GM12873 (cell line): ENCODE data around the gene KRT17.

Experiments used
- CTCF ChIP-seq: IDR thresholded peaks from 2 replicates; pipeline ENCODE4 v1.5.1; 2012; ENCODE audit warnings: low read depth, mild to moderate bottlenecking, moderate library complexity, low read length, control low read depth; ENCODE audit not compliant: insufficient read depth; ENCODE audit errors: missing control alignments

The KRT17 gene

DNA sequence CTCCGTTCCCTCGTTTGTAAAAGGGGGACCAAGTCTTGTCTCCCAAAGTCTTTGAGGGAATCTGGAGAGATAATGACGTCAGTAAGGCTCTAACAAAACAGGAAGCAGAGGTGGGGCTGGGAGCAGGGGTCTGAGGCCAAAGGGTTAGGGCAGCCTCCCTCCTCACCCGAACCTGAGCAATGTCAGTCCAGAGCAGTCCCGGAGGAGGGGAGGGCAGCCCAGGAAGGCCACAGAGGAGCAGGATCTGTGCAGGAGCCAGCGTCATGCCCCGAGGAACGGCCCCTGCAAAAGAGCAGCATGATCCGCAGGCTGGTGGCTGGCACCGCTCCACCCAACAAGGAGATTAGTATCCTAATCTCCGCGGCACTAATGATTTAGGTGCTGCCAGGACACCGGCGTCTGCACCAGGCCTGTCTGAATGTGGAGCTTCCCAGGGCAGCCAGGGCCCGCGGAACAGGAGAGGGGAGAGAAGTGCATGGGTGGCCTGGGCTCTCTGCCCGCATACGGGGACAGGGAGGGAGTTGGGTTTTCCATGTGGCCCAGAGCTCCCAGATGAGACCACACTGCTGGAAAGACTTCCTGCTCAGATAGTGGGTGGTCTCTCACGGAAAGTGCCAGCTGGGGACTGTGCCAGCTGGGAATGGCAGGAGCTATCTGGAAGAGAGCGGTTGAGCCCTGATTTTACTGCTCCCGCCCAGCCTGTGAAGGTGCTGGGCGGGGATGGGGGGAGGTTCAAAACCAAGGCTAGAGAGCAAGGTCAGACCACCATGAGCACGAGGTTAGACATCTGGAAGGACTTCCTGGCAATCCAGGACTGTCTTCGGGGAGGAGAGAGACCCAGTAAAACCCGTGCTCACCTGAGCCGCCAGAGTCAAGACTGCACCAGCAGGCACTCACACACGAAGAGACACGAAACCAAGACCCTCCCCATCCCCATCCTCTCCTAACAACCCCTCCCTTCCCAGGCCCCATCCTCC is 11.0 kb upstream of the KRT17 start:
- TF ChIP-seq CTCF = no peak

GRCh38 chr17:41634639-41635038 is 10.3 kb upstream of the KRT17 start:
- TF ChIP-seq CTCF = no peak

- no peak for TF ChIP-seq CTCF
These were observed 9.3 kb upstream of the KRT17 start for GRCh38 chr17:41633556-41634199.

DNA sequence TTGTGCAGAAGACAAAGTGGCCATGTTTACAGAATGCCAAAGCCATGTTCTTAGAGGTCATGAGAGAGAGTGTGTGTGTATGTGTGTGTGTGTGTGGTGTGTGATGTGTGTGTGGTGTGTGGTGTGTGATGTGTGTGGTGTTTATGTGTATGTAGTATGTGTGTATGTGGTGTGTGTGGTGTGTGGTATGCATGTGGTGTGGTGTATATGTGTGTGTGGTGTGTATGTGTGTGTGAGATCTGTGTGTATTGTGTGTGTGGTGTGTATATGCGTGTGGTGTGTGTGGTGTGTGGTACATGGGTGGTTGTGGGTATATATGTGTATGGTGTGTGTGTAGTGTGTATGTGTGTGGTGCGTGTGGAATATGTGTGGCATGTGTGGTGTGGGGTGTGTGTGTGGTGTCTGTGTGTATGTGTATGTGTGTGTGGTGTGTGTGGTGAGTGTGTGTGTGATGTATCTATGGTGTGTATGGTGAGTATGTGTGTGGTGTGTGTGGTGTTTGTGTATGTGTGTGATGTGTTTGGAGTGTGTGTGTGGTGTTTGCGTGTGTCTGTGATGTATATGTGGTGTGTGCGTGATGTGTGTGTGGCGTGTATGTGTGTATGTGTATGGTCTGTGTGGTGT is 8.2 kb upstream of the KRT17 start:
- TF ChIP-seq CTCF = no peak

GRCh38 chr17:41631898-41632285 is 7.5 kb upstream of the KRT17 start:
- TF ChIP-seq CTCF = no peak

GRCh38 chr17:41631025-41631897 is 6.9 kb upstream of the KRT17 start:
- TF ChIP-seq CTCF = no peak
